GM19023 (cell line): ENCODE measurements around the gene CYP46A1.

Experiments
- ATAC-seq: cut with Tn5 transposase; IDR thresholded peaks from one replicate; pipeline ENCODE4 v1.9.1; 2021; ENCODE audit warnings: mild to moderate bottlenecking, moderate library complexity; ENCODE audit not compliant: unreplicated experiment

The CYP46A1 gene

GRCh38 chr14:99727096-99727870 lies 43.2 kb downstream of the CYP46A1 start:
- no peak for ATAC-seq

GRCh38 chr14:99728231-99728920 lies 44.3 kb downstream of the CYP46A1 start:
- no peak for ATAC-seq

GRCh38 chr14:99728981-99729451 lies 44.9 kb downstream of the CYP46A1 start:
- ATAC-seq = no peak

- ATAC-seq = no peak
These were observed 46.1 kb downstream of the CYP46A1 start for GRCh38 chr14:99729991-99730875.

- ATAC-seq = no peak
These were observed 46.9 kb downstream of the CYP46A1 start for GRCh38 chr14:99730876-99731546.

- no peak for ATAC-seq
These were observed 47.7 kb downstream of the CYP46A1 start for GRCh38 chr14:99731547-99732435.

GRCh38 chr14:99732436-99733210 lies 48.5 kb downstream of the CYP46A1 start:
- ATAC-seq = no peak

GRCh38 chr14:99733211-99733539 lies 49.1 kb downstream of the CYP46A1 start:
- no peak for ATAC-seq

- no peak for ATAC-seq
These were observed 49.7 kb downstream of the CYP46A1 start for GRCh38 chr14:99733540-99734405.

- no peak for ATAC-seq
These were observed 50.4 kb downstream of the CYP46A1 start for GRCh38 chr14:99734406-99735051.

- ATAC-seq = no peak
These were observed 51.4 kb downstream of the CYP46A1 start for GRCh38 chr14:99735189-99736135.

- no peak for ATAC-seq
These were observed 52.7 kb downstream of the CYP46A1 start for GRCh38 chr14:99736603-99737371.

GRCh38 chr14:99737451-99737951 lies 53.4 kb downstream of the CYP46A1 start:
- no peak for ATAC-seq

- ATAC-seq = no peak
These were observed 54.0 kb downstream of the CYP46A1 start for GRCh38 chr14:99737956-99738667.

- no peak for ATAC-seq
These were observed 56.3 kb downstream of the CYP46A1 start for GRCh38 chr14:99740411-99740810.
